Parathyroid adenoma (tissue), 2 donors: ENCODE data around the gene DUOXA1.

Experiments used
- H2AFZ ChIP-seq: fragments of 300-600 bp; sonication (generic); one replicate; pipeline ENCODE4 v1.7.0; 2017; ENCODE audit warnings: antibody characterized with exemption, mild to moderate bottlenecking
- H3K27ac ChIP-seq: fragments of 300-600 bp; sonication (generic); one replicate; pipeline ENCODE4 v1.7.0; 2017
- H3K27me3 ChIP-seq: fragments of 300-600 bp; sonication (generic); one replicate; pipeline ENCODE4 v1.7.0; 2017; ENCODE audit warnings: low read length; ENCODE audit not compliant: control insufficient read depth, insufficient read depth
- H3K36me3 ChIP-seq: fragments of 300-600 bp; sonication (generic); one replicate; pipeline ENCODE4 v1.7.0; 2017; ENCODE audit warnings: low read length; ENCODE audit not compliant: control insufficient read depth, insufficient read depth
- H3K4me1 ChIP-seq: fragments of 300-600 bp; sonication (generic); one replicate; pipeline ENCODE4 v1.7.0; 2017; ENCODE audit warnings: control low read depth
- H3K4me2 ChIP-seq: fragments of 300-600 bp; sonication (generic); one replicate; pipeline ENCODE4 v1.7.0; 2017; ENCODE audit warnings: low read length
- H3K4me3 ChIP-seq: fragments of 300-600 bp; sonication (generic); one replicate; pipeline ENCODE4 v1.7.0; 2017; ENCODE audit warnings: low read depth, low read length
- H3K79me2 ChIP-seq: fragments of 300-600 bp; sonication (generic); one replicate; pipeline ENCODE4 v1.7.0; 2017; ENCODE audit warnings: control low read depth
- H3K9ac ChIP-seq: fragments of 300-600 bp; sonication (generic); one replicate; pipeline ENCODE4 v1.7.0; 2017; ENCODE audit warnings: mild to moderate bottlenecking
- H3K9me3 ChIP-seq: fragments of 300-600 bp; sonication (generic); one replicate; pipeline ENCODE4 v1.7.0; 2017; ENCODE audit warnings: low read length; ENCODE audit not compliant: control insufficient read depth
- CTCF ChIP-seq: fragments of 300-600 bp; sonication (generic); IDR thresholded peaks from one replicate; pipeline ENCODE4 v1.7.0; 2017; ENCODE audit warnings: antibody characterized with exemption, mild to moderate bottlenecking
- donor health status: primary hyperparathyroidism.

Gene DUOXA1

GRCh38 chr15:45123397-45123796 lies 6.3 kb downstream of the DUOXA1 start:
- no peak overlapping the region for H3K4me2 ChIP-seq
- H3K4me1 ChIP-seq: no peaks in the 10 kb centered on the region
- no peak overlapping the region for H3K27ac ChIP-seq
- no peaks in the 10 kb centered on the region for H3K27me3 ChIP-seq
- no peak overlapping the region for H3K4me3 ChIP-seq
- no peak for TF ChIP-seq CTCF
- H3K79me2 ChIP-seq: no peaks in the 10 kb centered on the region
- H3K9ac ChIP-seq: no peak overlapping the region
- H2AFZ ChIP-seq: no peak overlapping the region
- H3K36me3 ChIP-seq: no peaks in the 10 kb centered on the region
- no peaks in the 10 kb centered on the region for H3K9me3 ChIP-seq

GRCh38 chr15:45122719-45123118 lies 7.0 kb downstream of the DUOXA1 start:
- Histone ChIP-seq H3K4me2 (no peak overlapping the region), H3K79me2 (no peaks in the 10 kb centered on the region), H2AFZ (no peak overlapping the region), H3K27ac (no peak overlapping the region), H3K9ac (no peak overlapping the region), H3K4me1 (no peaks in the 10 kb centered on the region), H3K9me3 (no peaks in the 10 kb centered on the region), H3K27me3 (no peaks in the 10 kb centered on the region), H3K4me3 (no peak overlapping the region), H3K36me3 (no peaks in the 10 kb centered on the region)
- TF ChIP-seq CTCF: no peak

- no peak for TF ChIP-seq CTCF
- Histone ChIP-seq H3K27me3 (no peaks in the 10 kb centered on the region), H3K27ac (no peak overlapping the region), H3K4me2 (no peak overlapping the region), H3K4me3 (no peak overlapping the region), H3K79me2 (no peaks in the 10 kb centered on the region), H3K4me1 (no peaks in the 10 kb centered on the region), H3K9me3 (no peaks in the 10 kb centered on the region), H3K9ac (no peak overlapping the region), H3K36me3 (no peaks in the 10 kb centered on the region), H2AFZ (no peak overlapping the region)
Observed at GRCh38 chr15:45121706-45122417, 7.8 kb downstream of the DUOXA1 start.

GRCh38 chr15:45121020-45121419 lies 8.7 kb downstream of the DUOXA1 start:
- TF ChIP-seq CTCF: no peak
- Histone ChIP-seq H3K4me1 (no peaks in the 10 kb centered on the region), H3K4me2 (no peak overlapping the region), H3K36me3 (no peaks in the 10 kb centered on the region), H3K4me3 (no peak overlapping the region), H3K9ac (no peak overlapping the region), H3K27me3 (no peaks in the 10 kb centered on the region), H3K9me3 (no peaks in the 10 kb centered on the region), H2AFZ (no peak overlapping the region), H3K79me2 (no peaks in the 10 kb centered on the region), H3K27ac (no peak overlapping the region)
